Uterus (tissue), 2 donors: ENCODE results near the gene BUB1.

Source experiments
- CTCF ChIP-seq, 4 experiments: fragments of 200-600 bp in 2 of 4; fragments of 450-650 bp in 2 of 4; sonication (generic) in 2 of 4; IDR thresholded peaks; one replicate each; pipeline ENCODE4 v1.5.1; 2016 to 2019; ENCODE audit warnings: antibody characterized with exemption in 4 of 4, mild to moderate bottlenecking in 2 of 4, moderate library complexity in 1 of 4
- POLR2A ChIP-seq, 2 donors: fragments of 450-650 bp; IDR thresholded peaks; one replicate each; pipeline ENCODE4 v1.6.1; 2016; ENCODE audit warnings: antibody characterized with exemption in 2 of 2, mild to moderate bottlenecking in 1 of 2, moderate library complexity in 1 of 2

GRCh38 chr2:110716959-110717645 lies 39.2 kb upstream of the BUB1 start:
- TF ChIP-seq CTCF (IDR thresholded peaks at IDR 0.05), result no peak
- TF ChIP-seq POLR2A (IDR thresholded peaks at IDR 0.05), result no peak
